ENCODE measurements around the gene SREBF2.
A peak's percentile ranks its signal among the peaks of the same experiment; 100 is the strongest.
"Not testable (repeated sequence)": the region's sequence is repeated elsewhere in the genome, so short reads cannot be mapped to it uniquely, and the experiment has no call there.

The SREBF2 gene

GRCh38 chr22:41820447-41820846 lies 12.5 kb upstream of the SREBF2 start:
- no peak for DNase-seq (ENCODE audit: low spot score)
- FAIRE-seq = no peak

DNA sequence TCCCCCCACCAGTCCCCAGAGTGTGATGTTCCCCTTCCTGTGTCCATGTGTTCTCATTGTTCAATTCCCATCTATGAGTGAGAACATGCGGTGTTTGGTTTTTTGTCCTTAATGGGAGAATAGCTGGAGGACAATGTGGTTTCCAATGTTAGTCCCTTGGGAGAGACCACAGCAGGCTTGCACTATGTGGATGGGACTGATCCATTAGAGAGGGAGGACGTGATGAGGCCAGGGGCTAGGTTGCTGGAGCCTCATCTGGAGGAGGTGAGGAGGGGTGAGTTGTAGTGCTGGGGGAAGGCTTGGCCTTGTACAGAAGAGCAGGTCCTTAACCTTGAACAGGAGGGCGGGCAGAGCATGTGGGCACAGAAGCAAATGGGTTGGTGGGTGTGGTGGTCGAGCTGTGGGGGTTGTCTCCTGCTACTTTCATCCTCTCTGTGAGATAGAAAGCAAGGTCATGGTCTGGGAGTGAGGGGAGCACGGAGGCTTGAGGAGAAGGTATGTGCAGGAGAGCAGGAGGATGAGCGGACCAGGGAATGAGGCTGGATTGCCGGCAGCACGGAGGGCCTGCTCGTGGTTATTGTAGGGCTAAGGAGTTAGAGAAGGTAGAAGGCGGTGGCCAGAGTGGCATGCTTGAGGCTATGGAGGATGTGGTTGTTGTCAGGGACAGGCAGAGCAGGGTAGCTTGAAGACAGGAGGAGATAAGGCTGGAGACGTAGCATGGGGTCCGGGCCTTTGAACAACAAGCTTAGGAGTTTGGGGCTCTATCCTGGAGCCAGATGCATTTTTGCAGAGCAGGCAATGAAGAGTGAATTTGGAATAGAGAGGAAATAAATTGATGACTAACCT lies 11.2 kb upstream of the SREBF2 start:
- DNase-seq (ENCODE audit: low spot score) = no peak
- FAIRE-seq = no peak

DNA sequence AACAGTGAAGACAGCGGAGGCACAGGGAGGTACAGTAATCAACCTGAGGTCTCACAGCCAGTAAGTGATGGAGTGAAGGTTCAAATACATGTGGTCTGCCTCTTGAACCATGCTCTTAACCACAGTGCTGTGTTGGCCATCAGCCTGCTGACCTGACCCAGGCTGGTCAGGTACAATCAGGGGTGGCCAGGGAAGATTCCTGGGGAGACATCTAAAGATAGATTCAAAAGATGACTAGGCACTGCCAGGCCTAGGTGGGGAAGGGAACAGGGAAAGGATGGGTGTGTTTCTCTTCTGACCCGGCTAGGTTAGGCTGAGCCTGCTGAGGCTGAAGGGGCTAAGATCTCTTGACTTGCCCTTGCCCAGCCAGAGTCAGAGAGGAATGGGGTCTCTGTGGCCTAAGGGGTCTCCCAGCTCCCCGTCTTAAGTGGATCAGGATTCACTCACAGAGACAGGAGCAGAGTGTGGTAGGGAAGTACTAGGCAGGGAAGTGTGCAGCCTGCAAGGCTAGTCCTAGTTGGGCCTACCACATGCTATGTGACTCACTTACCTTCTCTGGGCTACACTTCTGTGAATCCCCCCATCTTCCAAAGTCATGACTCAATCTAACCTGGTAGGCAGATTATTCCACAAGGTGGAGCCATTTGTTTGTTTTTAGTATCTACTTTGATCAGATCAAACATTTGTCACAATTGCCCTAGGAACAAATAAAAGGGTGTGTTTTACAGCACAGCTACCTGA lies 10.4 kb upstream of the SREBF2 start:
- DNase-seq (ENCODE audit: low spot score) (peak; percentile 86), FAIRE-seq (peak; percentile 86)

GRCh38 chr22:41823797-41824196 lies 9.1 kb upstream of the SREBF2 start:
- no peak for FAIRE-seq
- DNase-seq (ENCODE audit: low spot score) = no peak

DNA sequence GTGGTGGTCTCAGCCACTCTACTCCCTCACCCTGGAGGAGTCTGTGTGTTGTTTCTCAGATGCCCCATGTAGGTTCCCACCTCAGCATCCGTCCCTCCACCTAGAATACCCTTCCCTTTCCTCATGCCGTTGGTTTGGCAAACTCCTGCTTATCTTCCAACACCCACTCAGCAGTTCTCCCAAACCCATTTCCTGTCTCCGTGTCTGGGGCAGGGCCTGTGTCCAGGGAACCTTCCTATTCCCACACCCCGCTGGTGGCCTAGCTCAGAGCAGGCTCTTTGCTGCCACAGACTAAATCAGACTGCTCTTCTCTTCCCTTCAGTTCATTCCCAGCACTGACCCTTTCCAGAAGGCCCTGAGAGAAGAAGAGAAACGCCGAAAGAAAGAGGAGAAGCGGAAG lies 7.5 kb upstream of the SREBF2 start:
- DNase-seq (ENCODE audit: low spot score) (no peak), FAIRE-seq (no peak)

- no peak for FAIRE-seq
- no peak for DNase-seq (ENCODE audit: low spot score)
These were observed 6.9 kb upstream of the SREBF2 start for GRCh38 chr22:41826021-41826420.

GRCh38 chr22:41826430-41827383 lies 6.2 kb upstream of the SREBF2 start:
- no peak for FAIRE-seq
- no peak for DNase-seq (ENCODE audit: low spot score)

GRCh38 chr22:41827671-41828070 lies 5.2 kb upstream of the SREBF2 start:
- no peak for FAIRE-seq

GRCh38 chr22:41828516-41828915 lies 4.4 kb upstream of the SREBF2 start:
- DNase-seq (ENCODE audit: low spot score) (no peak), FAIRE-seq (no peak)

More at GRCh38 chr22:41827671-41828070, 5.2 kb upstream of the SREBF2 start:
- DNase-seq (ENCODE audit: low spot score) = no peak

DNA sequence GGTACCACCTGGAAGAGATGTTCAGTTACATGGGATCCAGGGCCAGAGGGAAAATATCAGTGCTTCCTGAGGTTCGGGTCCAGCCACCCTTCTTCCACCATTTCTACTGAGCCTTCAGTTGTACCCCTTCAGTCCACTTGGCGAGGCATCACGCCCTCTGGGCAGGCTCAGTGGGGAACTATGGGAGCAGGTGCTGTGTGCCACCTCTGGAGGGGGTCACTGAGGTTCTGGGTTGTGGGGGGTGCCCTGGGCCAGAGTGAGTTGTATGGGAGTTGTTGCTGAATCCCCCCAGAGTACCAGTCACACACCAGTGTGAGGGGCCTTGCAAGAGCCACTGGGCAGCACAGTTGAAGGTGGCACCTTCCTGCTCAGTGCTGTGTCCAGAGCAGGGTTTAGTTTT lies 2.7 kb upstream of the SREBF2 start:
- no peak for DNase-seq (ENCODE audit: low spot score)
- no peak for FAIRE-seq

- DNase-seq (ENCODE audit: low spot score) (no peak), FAIRE-seq (no peak)
These were observed 1.5 kb upstream of the SREBF2 start for GRCh38 chr22:41831383-41831782.

GRCh38 chr22:41831828-41832552 lies 915 bp upstream of the SREBF2 start:
- no peak for DNase-seq (ENCODE audit: low spot score)
- no peak for FAIRE-seq

DNA sequence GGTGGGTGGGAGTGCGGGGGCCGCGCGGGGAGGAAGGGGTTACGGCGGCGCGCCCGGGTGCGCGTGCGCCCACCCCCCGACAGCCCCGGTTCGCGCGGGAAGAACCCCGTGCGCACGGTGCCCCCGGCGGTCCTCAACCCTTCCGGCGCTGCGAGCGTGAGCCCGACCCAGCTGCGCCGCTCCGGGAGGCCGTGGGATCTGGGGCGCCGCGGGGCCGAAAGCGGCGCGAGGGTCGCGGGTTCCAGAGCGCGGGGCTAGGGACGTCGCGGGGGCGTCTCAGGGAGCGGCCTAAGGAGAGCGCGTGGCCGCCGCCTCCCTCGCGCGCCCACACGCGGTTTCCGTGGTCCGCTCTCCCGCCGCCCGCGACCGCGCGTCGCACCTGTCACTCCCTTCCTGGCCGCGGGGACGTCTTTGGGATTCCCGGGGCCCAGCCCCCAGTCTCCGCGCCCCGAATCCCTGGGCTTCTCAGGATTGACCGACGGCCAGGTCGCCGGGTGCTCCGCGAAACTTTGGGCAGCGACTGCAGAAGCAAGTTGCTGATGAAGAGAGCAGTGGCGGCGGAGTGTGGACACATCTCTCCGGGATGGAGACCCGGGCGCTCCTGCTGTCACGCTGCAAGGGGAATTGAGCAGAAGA lies 582 bp downstream of the SREBF2 start:
- FAIRE-seq (no peak), DNase-seq (ENCODE audit: low spot score) (no peak)

GRCh38 chr22:41834005-41834944 lies 1.4 kb downstream of the SREBF2 start:
- FAIRE-seq (no peak), DNase-seq (ENCODE audit: low spot score) (no peak)

GRCh38 chr22:41835462-41835861 lies 2.6 kb downstream of the SREBF2 start:
- DNase-seq (ENCODE audit: low spot score); FAIRE-seq: not testable (repeated sequence)

DNA sequence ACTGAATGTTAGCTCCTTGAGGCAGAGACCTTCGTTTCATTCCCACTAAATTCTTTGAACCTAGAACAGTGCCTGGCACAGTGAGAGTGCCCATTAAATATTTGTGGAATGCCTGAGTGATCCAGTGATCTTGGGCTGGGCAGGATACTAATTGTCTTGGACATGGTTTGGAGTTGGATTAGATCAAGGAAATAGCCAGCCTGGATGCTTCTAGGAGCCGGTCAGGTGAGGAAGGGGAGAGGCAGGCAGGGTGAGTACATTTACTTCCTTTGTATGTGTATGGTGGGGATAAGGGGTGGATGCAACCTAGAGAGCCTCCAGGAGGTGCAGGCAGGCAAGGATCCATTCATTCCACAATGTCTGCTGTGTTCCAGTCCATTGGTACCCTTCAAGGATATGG lies 3.6 kb downstream of the SREBF2 start:
- FAIRE-seq = no peak

DNA sequence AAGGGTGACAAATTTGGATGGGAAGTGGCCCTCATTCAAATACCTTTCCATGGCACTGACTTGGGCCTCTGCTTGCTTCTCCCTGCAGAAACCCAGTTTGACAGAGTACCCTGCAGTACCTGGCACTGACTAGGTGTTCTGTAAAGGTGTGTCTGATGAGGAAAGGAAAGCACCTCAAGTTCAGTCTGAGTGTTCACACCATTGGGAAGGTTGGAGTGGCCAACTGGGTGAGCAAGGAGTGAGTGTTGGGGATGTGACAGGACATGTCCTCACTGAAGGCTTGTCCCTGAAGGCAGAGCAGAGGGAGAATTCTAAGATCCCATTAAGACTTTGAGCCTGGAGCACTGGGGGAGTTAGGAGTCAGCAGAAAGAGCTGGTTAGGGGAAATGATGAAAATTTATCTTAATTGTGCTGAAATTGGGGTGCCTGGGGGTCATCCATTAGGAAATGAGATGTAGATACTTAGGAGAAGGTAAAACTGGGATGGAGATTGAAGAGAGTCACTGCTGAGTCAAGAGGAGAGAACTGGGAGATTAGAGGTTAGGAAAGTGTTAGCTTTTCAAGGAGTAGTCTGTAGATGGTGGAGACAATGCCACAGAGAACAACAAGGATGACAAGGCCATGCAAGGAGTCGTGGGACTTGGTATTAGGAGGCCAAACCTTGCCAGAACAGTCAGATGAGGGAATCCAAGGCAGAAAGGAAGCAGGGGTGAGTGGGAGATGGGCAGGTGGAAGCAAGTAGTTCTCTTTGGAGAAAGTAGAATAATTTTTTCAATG lies 6.1 kb downstream of the SREBF2 start:
- no peak for DNase-seq (ENCODE audit: low spot score)
- no peak for FAIRE-seq

More for the DNA sequence above, 3.6 kb downstream of the SREBF2 start:
- no peak for DNase-seq (ENCODE audit: low spot score)

GRCh38 chr22:41840216-41840615 lies 7.3 kb downstream of the SREBF2 start:
- DNase-seq (ENCODE audit: low spot score) (no peak), FAIRE-seq (no peak)
